GM21529 (cell line): ENCODE results near the gene GTF2F1.
"Not testable (repeated sequence)": the region's sequence is repeated elsewhere in the genome, so short reads cannot be mapped to it uniquely, and the experiment has no call there.

Experiments
- ATAC-seq: cut with Tn5 transposase; IDR thresholded peaks from one replicate; pipeline ENCODE4 v1.9.1; 2021; ENCODE audit not compliant: unreplicated experiment

Gene GTF2F1

GRCh38 chr19:6417713-6418561 is 25.0 kb upstream of the GTF2F1 start:
- no peak for ATAC-seq

DNA sequence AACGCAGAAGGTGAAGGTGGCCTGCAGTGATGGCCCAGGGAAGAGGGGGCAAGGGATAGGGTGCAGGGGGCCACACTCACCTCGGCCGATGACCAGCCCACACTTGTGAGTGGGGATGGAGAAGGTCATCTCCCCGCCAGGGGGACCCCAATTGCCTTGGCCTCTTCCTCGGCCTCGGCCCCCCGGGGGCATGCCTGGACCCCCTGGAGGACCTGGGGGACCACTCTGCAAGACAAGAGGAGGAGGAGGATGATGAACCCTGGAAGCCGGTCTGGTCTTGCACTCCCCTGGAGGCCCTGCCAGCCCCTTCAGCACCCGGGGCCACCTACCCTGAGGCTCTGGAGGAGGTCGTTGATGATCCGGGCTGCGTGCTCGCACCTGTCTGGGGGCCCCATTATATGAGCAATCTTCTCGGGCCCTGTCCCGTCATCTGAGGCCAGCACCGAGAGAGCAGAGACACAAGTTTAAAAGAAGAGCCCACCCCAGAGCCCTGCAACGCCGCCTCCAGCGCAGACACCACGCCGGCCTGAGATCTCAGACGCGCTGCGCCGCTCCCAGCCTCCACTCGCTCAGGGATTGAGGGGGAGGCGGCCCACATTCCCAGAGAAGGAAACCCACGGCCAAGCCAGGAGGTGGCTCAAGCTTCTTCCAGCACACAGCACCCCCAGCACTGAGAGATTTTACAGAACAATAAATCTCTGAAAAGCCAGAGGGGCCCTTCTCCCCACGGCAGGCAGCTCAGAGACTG is 23.9 kb upstream of the GTF2F1 start:
- no peak for ATAC-seq

GRCh38 chr19:6415591-6416190 is 22.7 kb upstream of the GTF2F1 start:
- no peak for ATAC-seq

GRCh38 chr19:6414793-6415590 is 22.0 kb upstream of the GTF2F1 start:
- ATAC-seq: no peak

- ATAC-seq: no peak
Measured at GRCh38 chr19:6413721-6414643, 21.0 kb upstream of the GTF2F1 start.

DNA sequence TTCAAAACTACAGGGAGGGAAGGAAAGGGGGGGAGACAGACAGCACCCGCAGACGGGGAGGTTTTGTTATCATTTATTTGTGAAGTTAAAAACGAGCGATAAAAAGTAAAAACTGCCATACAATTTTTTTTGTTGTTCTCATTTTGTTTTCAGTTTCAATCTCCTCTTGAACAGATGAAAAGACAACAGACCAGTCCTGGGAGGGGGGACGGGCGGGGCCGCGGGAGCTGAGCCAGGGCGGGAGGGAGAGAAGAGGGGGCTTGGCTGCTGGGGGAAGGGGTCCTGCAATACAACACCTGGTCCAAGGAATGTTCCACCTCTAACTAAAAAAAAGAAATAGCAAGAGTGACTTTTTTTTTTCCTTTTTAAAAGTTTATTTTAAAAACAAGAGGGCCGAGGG is 20.3 kb upstream of the GTF2F1 start:
- ATAC-seq: no peak

GRCh38 chr19:6412447-6413091 is 19.6 kb upstream of the GTF2F1 start:
- no peak for ATAC-seq

GRCh38 chr19:6412061-6412446 is 19.1 kb upstream of the GTF2F1 start:
- ATAC-seq: no peak

DNA sequence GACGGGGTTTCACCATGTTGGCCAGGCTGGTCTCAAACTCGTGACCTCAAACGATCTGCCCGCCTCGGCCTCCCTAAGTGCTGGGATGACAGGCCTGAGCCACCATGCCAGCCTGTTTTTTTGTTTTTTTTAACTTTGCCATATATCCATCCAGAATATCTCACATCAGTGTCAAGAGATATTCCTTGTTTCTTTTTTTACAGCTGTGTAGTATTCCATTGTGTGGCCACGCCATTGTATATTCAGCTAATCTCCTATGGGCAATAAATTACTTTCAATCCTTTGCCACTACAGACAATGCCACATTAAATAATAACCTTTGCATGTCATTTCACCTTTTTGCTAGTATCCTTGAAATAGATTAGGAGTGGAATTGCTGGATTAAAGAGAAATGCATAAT is 16.4 kb upstream of the GTF2F1 start:
- no peak for ATAC-seq

DNA sequence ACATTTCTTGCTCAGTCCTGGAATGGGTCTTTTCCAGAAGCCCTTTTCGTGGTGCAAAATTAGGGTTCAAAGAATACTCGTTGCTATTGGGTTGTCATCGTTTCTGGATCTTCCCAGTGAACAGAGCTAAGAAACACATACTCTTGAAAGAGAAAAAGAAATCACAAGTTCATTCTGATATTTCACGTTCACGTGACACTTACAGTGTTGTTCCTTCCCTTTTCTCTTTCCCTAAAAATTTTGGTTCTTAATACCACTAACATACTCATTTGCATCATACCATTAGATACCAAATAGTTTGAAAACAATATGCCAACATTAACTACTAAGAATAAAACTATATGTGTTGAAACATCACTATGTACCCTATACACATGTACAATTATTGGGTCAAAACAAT is 13.4 kb upstream of the GTF2F1 start:
- ATAC-seq: no peak

DNA sequence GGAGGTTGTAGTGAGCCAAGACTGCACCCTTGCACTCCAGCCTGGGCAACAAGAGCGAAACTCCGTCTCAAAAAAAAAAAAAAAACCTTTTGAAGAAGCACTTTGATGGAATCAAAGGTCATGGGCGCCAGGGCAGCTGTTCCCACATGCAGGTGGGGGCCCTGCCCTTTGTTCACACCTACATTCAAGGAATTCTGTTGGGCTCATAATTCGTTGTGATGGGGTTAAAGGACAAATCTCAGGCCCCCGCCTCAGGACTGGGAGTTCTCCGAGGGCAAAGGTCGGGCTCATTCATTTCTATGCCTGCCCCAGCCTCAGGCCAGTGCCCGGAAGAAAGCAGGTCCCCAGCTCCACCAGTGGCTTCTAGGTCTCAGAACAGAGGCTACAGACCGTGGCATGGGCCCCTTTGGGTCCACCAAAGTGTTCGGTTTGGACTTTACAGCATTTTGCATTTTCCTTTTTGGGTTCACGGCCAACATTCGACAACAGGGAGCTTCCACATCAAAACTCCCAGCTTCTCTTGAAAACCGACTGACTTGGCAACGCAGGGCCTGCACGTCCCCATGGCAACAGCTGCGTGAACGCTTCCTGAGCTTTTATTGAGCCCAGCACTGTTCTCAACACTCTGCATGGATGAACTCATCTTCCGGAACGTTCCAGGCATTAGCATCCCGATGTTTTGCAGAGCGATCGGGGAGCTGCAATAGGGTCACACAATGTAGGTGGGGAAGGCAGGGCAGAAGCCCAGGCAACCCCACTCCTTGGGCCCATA is 10.1 kb upstream of the GTF2F1 start:
- no peak for ATAC-seq

- ATAC-seq: no peak
Measured at GRCh38 chr19:6402058-6402457, 9.1 kb upstream of the GTF2F1 start.

DNA sequence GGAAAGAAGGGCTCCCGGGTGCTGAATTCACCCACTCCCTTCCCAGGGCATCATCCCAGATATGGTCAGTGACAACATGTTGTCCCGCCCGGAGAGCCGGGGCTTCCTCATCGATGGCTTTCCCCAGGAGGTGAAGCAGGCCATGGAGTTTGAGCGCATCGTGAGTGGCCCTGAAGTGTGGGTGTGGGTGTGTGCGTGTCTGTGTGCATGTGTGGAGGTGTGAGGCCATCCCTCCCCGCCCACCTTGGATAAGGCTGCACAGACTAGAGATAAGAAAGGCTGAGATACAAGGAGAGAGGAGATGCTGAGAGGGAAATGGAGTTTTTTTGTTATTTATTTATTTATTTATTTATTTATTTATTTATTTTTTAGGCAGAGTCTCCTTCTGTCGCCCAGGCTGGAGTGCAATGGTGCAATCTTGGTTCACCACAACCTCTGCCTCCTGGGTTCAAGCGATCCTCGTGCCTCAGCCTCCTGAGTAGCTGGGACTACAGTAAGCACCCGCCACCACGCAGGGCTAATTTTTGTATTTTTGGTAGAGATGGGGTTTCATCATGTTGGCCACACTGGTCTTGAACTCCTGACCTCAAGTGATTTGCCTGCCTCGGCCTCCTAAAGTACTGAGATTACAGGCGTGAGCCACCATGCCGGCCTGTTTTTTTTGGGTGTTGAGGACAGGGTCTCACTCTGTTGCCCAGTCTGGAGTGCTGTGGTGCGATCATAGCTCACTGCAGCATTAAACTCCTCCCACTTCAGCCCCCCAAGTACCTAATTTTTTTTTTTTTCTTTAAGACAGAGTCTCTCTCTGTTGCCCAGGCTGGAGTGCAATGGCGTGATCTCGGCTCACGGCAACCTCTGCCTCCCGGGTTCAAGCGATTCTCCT is 7.3 kb upstream of the GTF2F1 start:
- ATAC-seq: not testable (repeated sequence)

GRCh38 chr19:6396305-6396704 is 3.3 kb upstream of the GTF2F1 start:
- ATAC-seq: no peak

DNA sequence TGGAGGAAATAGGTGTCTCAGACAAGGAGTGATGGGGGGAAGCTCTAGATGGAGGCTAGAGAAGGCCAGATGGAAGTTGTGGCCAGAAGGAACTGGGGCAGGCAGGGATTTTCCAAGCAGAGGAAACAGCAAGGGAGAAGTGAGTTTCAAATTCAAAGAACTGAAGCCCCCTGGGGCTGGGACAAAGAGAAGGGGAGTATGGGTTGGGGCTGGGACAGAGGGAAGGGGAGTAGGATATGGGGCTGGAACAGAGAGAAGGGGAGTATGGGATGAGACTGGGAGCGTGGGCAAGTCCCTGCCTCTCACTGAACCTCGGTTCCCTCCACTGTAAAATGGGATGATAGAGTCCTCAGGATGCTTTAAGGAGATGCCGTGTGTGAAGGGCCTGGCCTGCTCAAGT is 1.9 kb upstream of the GTF2F1 start:
- ATAC-seq: no peak

DNA sequence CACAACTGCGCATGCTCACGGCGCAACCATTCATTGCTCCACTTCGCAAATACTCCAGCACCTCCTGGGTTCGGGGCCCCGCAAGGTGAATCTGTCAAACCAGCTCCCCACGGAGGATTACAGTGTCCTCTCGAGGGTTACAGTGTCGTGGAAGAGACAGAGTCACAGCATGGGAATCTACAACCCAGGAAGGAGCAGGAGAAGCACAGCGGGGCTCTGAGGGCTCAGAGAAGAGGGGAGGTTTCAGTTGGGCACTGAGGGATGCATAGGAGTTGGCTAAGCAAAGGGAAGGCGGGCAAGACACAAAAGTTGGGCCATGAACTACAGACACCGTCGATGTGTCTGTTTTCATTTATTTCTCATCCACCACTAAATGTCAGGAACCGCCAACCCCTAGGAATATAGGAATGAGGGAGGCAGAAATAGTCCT is 1.0 kb upstream of the GTF2F1 start:
- no peak for ATAC-seq

DNA sequence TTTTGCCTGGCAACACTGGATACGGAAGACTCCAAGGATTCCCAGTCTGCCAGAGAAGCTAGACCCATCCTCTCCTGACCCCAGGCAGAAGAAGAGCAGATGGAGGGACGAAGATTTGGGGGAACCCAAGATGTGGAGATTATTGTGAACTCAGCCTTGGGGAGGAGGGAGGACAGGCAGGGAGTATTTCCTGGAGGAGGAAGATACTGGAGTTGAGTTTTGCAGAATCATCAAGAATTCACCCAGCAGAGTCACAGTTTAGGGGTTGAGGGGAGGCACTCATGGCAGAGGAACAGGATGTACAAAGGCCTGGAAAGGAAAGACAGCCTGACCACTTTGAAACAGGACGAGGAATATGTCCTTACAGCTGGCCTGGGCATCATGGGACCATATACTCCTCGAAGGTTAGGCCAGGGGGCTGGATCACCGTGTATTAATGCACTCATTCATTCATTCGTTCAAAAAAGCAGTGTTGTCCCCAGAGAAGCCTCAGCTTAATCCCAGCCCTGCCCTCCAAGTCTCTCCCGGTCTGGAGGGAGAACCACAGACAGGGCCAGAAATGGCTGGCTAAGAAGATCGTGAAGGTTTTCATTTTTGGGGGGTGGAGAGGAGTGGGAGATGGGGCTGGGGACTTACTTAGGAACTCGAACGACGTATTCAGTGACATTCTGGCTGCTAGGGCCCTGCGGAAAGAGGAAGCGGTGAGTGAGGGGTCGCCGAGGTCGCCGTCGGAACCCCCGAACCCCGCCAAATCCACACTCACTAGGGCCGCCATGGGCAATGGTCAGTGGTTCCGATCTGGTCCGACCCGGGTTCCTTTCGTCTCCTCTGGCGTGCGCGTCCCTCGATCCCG is 517 bp downstream of the GTF2F1 start:
- no peak for ATAC-seq
